Skeletal muscle tissue (tissue), 4 donors: Measurements from ENCODE around the gene LAX1. TPM values are rescaled to one million over a fixed set of nuclear protein-coding genes. Genes with fewer than 3 reads are reported as not detected.

Source experiments
- H3K27ac ChIP-seq: one replicate; pipeline ENCODE4 v1.7.0; 2013; ENCODE audit warnings: mild to moderate bottlenecking, low read depth, low read length, inconsistent platforms
- H3K27me3 ChIP-seq, 3 donors: one replicate each; pipeline ENCODE4 v1.7.0; 2013; ENCODE audit warnings: low read length in 3 of 3; ENCODE audit not compliant: control insufficient read depth in 3 of 3, insufficient read depth in 3 of 3
- H3K36me3 ChIP-seq, 3 donors: one replicate each; pipeline ENCODE4 v1.7.0; 2013; ENCODE audit warnings: low read length in 3 of 3; ENCODE audit not compliant: control insufficient read depth in 3 of 3, insufficient read depth in 3 of 3
- H3K4me1 ChIP-seq, 3 donors: one replicate each; pipeline ENCODE4 v1.7.0; 2013; ENCODE audit warnings: low read length in 3 of 3, mild to moderate bottlenecking in 3 of 3; ENCODE audit not compliant: control insufficient read depth in 3 of 3, insufficient read depth in 3 of 3
- H3K4me3 ChIP-seq, 3 donors: one replicate each; pipeline ENCODE4 v1.7.0; 2013; ENCODE audit warnings: low read length in 3 of 3
- H3K9ac ChIP-seq, 3 donors: one replicate each; pipeline ENCODE4 v1.7.0; 2013; ENCODE audit warnings: low read length in 3 of 3, mild to moderate bottlenecking in 3 of 3, moderate library complexity in 2 of 3, low read depth in 1 of 3
- H3K9me3 ChIP-seq, 3 donors: one replicate each; pipeline ENCODE4 v1.7.0; 2013; ENCODE audit warnings: low read length in 3 of 3; ENCODE audit not compliant: control insufficient read depth in 3 of 3
- total RNA-seq: library from RNA; depleted of rRNA; stranded (reverse); fragments of >200 nt; gene quantifications from one replicate; pipeline ENCODE4 v1.2.3, GENCODE V29; 2014
- donor health status: Osteomylitis.

The LAX1 gene
- total RNA-seq, 1 donor from 2014 or later, result not detected

- Histone ChIP-seq H3K4me3 (no peak overlapping the region), H3K9ac (no peak overlapping the region), H3K27ac (no peak overlapping the region)
Observed at GRCh38 chr1:203764105-203765028, 616 bp upstream of the LAX1 start.

DNA sequence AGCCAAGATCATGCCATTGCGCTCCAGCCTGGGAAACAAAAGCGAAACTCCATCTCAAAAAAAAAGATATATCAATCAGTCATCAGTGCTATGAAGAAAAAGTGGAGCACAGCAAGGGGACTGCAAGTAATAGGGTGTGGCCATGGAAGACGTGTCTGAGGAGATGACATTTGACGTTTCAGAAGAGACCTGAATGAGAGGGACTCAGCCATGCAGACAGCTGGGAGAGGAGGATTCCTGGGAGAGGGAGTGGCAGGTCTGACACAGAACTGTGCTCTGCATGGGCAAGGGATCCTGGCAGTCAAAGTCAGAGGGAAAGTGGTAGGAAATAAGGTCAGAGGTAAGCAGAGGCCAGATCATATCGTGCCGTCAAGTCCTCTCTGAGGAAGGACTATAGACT is 3.3 kb downstream of the LAX1 start:
- H3K9ac ChIP-seq, result no peak overlapping the region
- peaks cover 13 to 26% (median 13%) of the 10 kb centered on the region in 3 donors for H3K4me1 ChIP-seq
- H3K9me3 ChIP-seq, result no peaks in the 10 kb centered on the region

More at GRCh38 chr1:203764105-203765028, 616 bp upstream of the LAX1 start:
- no peaks in the 10 kb centered on the region for H3K27me3 ChIP-seq
- no peaks in the 10 kb centered on the region for H3K9me3 ChIP-seq
- H3K36me3 ChIP-seq, result no peaks in the 10 kb centered on the region
- peaks cover 2 to 6% (median 3%) of the 10 kb centered on the region in 3 donors for H3K4me1 ChIP-seq

GRCh38 chr1:203769505-203770343 is 4.7 kb downstream of the LAX1 start:
- H3K36me3 ChIP-seq, result no peaks in the 10 kb centered on the region
- peaks cover 13 to 31% (median 18%) of the 10 kb centered on the region in 3 donors for H3K4me1 ChIP-seq
- no peaks in the 10 kb centered on the region for H3K9me3 ChIP-seq
- H3K4me3 ChIP-seq, result peak overlapping the region in 2 of 3 donors; percentile 31 to 64
- H3K9ac ChIP-seq, result peak overlapping the region in 2 of 3 donors; percentile 28 to 66
- no peaks in the 10 kb centered on the region for H3K27me3 ChIP-seq
- H3K27ac ChIP-seq, result peak overlapping the region; percentile 61

More for the DNA sequence above, 3.3 kb downstream of the LAX1 start:
- no peaks in the 10 kb centered on the region for H3K36me3 ChIP-seq
- H3K27me3 ChIP-seq, result no peaks in the 10 kb centered on the region
- H3K27ac ChIP-seq, result no peak overlapping the region
- no peak overlapping the region for H3K4me3 ChIP-seq

DNA sequence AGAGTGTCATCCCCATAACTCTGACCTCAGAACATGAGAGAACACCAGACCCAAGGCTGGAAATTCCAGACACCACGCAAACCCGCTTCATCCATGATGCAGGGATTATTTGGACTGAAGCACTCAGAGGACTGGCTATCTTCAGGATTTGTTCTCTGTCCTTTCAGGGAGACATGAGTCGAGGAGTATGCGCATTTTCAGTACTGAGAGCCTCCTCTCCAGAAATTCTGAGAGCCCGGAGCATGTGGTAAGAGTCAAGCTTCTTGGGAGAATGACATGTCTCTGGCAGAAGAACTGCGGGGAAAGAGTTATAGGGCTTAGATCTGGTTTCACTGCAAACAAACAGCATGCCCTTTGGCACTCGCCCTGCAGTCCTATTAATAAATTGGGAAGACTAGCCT is 6.9 kb downstream of the LAX1 start:
- peak overlapping the region in 2 of 3 donors; percentile 27 to 48 for H3K4me3 ChIP-seq

GRCh38 chr1:203772836-203773235 is 7.9 kb downstream of the LAX1 start:
- Histone ChIP-seq H3K27ac (no peak overlapping the region), H3K9me3 (no peaks in the 10 kb centered on the region), H3K36me3 (no peaks in the 10 kb centered on the region), H3K4me1 (peaks cover 13 to 31% (median 18%) of the 10 kb centered on the region in 3 donors), H3K9ac (no peak overlapping the region), H3K4me3 (no peak overlapping the region), H3K27me3 (no peaks in the 10 kb centered on the region)

More for the DNA sequence above, 6.9 kb downstream of the LAX1 start:
- no peaks in the 10 kb centered on the region for H3K36me3 ChIP-seq
- no peaks in the 10 kb centered on the region for H3K27me3 ChIP-seq
- no peaks in the 10 kb centered on the region for H3K9me3 ChIP-seq
- peak overlapping the region; percentile 67 for H3K27ac ChIP-seq
- peak overlapping the region; percentile 20 to 65 (median 39) for H3K9ac ChIP-seq
- peaks cover 13 to 31% (median 18%) of the 10 kb centered on the region in 3 donors for H3K4me1 ChIP-seq

DNA sequence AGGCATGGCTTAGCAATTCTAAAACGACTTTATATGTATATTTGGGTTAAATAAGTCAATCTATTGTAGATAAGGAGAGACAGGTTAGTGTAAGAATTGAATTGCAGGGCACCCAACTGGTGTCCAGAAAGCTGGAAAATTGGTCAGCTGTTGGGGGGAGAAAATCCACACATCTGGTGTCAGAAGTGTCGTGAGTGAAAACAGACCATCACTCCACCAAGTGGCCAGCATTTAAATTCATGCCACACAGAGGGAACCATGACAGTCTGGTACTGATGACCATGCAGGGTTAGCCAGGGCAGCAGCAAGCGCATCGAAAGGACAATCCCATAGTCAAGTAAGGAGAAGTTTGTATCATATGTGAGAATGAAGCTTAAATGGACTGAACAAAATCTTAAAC is 11.7 kb downstream of the LAX1 start:
- H3K9me3 ChIP-seq, result no peaks in the 10 kb centered on the region
- no peak overlapping the region for H3K9ac ChIP-seq
- H3K27ac ChIP-seq, result no peak overlapping the region
- H3K4me3 ChIP-seq, result no peak overlapping the region
- H3K4me1 ChIP-seq, result peaks cover 3 to 14% (median 8%) of the 10 kb centered on the region in 3 donors
- no peaks in the 10 kb centered on the region for H3K36me3 ChIP-seq
- no peaks in the 10 kb centered on the region for H3K27me3 ChIP-seq

- Histone ChIP-seq H3K36me3 (no peaks in the 10 kb centered on the region), H3K4me1 (peaks cover 0 to 9% (median 5%) of the 10 kb centered on the region in 3 donors), H3K27ac (no peak overlapping the region), H3K4me3 (no peak overlapping the region), H3K9me3 (no peaks in the 10 kb centered on the region), H3K9ac (no peak overlapping the region), H3K27me3 (no peaks in the 10 kb centered on the region)
Observed at GRCh38 chr1:203777596-203777995, 12.6 kb downstream of the LAX1 start.

GRCh38 chr1:203778146-203778545 is 13.2 kb downstream of the LAX1 start:
- Histone ChIP-seq H3K36me3 (no peaks in the 10 kb centered on the region), H3K9ac (no peak overlapping the region), H3K4me1 (peaks cover 0 to 5% (median 5%) of the 10 kb centered on the region in 3 donors), H3K27me3 (no peaks in the 10 kb centered on the region), H3K27ac (no peak overlapping the region), H3K9me3 (no peaks in the 10 kb centered on the region), H3K4me3 (no peak overlapping the region)

GRCh38 chr1:203778789-203779188 is 13.8 kb downstream of the LAX1 start:
- Histone ChIP-seq H3K4me1 (peaks cover 0 to 4% (median 3%) of the 10 kb centered on the region in 3 donors), H3K27me3 (no peaks in the 10 kb centered on the region), H3K9me3 (no peaks in the 10 kb centered on the region), H3K36me3 (no peaks in the 10 kb centered on the region), H3K27ac (no peak overlapping the region), H3K4me3 (no peak overlapping the region), H3K9ac (no peak overlapping the region)
